ENCODE measurements around the gene TMBIM6.
A peak's percentile ranks its signal among the peaks of the same experiment; 100 is the strongest.
"Not testable (repeated sequence)": the region's sequence is repeated elsewhere in the genome, so short reads cannot be mapped to it uniquely, and the experiment has no call there.

TMBIM6 gene

DNA sequence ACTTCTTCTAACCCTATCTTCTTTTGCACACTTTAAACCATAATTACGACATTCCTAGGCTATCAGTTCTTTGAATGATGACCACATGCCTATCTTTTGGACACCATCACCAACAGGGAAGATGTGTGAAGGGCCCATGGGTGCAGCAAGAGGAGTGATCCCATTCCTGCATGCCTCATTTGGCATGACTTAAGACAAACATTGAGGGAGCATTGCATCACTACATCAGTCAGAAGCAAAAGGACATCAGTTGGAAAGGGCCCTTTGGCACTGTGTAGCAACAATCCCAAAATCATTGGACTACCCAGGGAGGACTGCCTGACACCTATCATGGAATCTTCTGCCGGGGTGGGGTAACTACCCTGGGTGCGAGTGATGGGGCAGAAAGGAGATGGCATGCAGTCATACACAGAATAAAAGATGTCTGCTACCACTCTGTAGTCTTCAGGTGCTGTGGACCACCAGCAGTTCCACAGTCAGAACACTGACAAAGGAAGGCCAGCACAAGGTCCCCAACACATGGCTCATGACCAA lies 10.7 kb upstream of the TMBIM6 start:
- H4K20me1 ChIP-seq (ENCODE audit: low read depth, low read length) = no peaks in the 10 kb centered on the region
- no peaks in the 10 kb centered on the region for H3K9me2 ChIP-seq (replicated peaks; ENCODE audit: insufficient read depth, low read length)
- H3K4me3 ChIP-seq (ENCODE audit: insufficient read depth, low read length, poor library complexity, severe bottlenecking) = no peak overlapping the region
- H3K79me2 ChIP-seq (ENCODE audit: insufficient read depth, low read length) = no peaks in the 10 kb centered on the region
- no peak overlapping the region for H2AFZ ChIP-seq (ENCODE audit: low read depth, low read length, severe bottlenecking)
- H3F3A ChIP-seq (ENCODE audit: insufficient read depth) = no peaks in the 10 kb centered on the region
- no peak overlapping the region for H3K4me2 ChIP-seq (ENCODE audit: low read depth, low read length, poor library complexity, severe bottlenecking)
- no peak for TF ChIP-seq EZH2phosphoT487 (conservative IDR thresholded peaks at IDR 0.05; ENCODE audit: low read length)
- TF ChIP-seq, protein P1, sequence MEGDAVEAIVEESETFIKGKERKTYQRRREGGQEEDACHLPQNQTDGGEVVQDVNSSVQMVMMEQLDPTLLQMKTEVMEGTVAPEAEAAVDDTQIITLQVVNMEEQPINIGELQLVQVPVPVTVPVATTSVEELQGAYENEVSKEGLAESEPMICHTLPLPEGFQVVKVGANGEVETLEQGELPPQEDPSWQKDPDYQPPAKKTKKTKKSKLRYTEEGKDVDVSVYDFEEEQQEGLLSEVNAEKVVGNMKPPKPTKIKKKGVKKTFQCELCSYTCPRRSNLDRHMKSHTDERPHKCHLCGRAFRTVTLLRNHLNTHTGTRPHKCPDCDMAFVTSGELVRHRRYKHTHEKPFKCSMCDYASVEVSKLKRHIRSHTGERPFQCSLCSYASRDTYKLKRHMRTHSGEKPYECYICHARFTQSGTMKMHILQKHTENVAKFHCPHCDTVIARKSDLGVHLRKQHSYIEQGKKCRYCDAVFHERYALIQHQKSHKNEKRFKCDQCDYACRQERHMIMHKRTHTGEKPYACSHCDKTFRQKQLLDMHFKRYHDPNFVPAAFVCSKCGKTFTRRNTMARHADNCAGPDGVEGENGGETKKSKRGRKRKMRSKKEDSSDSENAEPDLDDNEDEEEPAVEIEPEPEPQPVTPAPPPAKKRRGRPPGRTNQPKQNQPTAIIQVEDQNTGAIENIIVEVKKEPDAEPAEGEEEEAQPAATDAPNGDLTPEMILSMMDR (IDR thresholded peaks at IDR 0.05; ENCODE audit: insufficient read depth, low read length, poor library complexity, severe bottlenecking) = no peak
- H3K9ac ChIP-seq (ENCODE audit: low read length) = no peak overlapping the region
- no peaks in the 10 kb centered on the region for H3K27me3 ChIP-seq (ENCODE audit: low read length)
- H3K9me3 ChIP-seq (ENCODE audit: insufficient read depth, low read length) = no peaks in the 10 kb centered on the region
- H3K27ac ChIP-seq (ENCODE audit: low read depth, low read length) = no peak overlapping the region
- H3K36me3 ChIP-seq (ENCODE audit: low read length) = no peaks in the 10 kb centered on the region

- Histone ChIP-seq H3K79me2 (ENCODE audit: insufficient read depth, low read length) (no peaks in the 10 kb centered on the region), H3K36me3 (ENCODE audit: low read length) (no peaks in the 10 kb centered on the region), H3K9me3 (ENCODE audit: insufficient read depth, low read length) (no peaks in the 10 kb centered on the region), H3F3A (ENCODE audit: insufficient read depth) (no peaks in the 10 kb centered on the region), H3K9me2 (replicated peaks; ENCODE audit: insufficient read depth, low read length) (no peaks in the 10 kb centered on the region), H3K4me2 (ENCODE audit: low read depth, low read length, poor library complexity, severe bottlenecking) (no peak overlapping the region), H2AFZ (ENCODE audit: low read depth, low read length, severe bottlenecking) (no peak overlapping the region), H3K27ac (ENCODE audit: low read depth, low read length) (no peak overlapping the region), H3K27me3 (ENCODE audit: low read length) (no peaks in the 10 kb centered on the region), H3K4me3 (ENCODE audit: insufficient read depth, low read length, poor library complexity, severe bottlenecking) (no peak overlapping the region), H4K20me1 (ENCODE audit: low read depth, low read length) (no peaks in the 10 kb centered on the region), H3K9ac (ENCODE audit: low read length) (no peak overlapping the region)
- no peak for TF ChIP-seq EZH2phosphoT487 (conservative IDR thresholded peaks at IDR 0.05; ENCODE audit: low read length)
- TF ChIP-seq, protein P1 (IDR thresholded peaks at IDR 0.05; ENCODE audit: insufficient read depth, low read length, poor library complexity, severe bottlenecking) = no peak
These were observed 7.9 kb upstream of the TMBIM6 start for GRCh38 chr12:49733219-49734017.

GRCh38 chr12:49734900-49735299 lies 6.5 kb upstream of the TMBIM6 start:
- H3K9me3 ChIP-seq (ENCODE audit: insufficient read depth, low read length); H3F3A ChIP-seq (ENCODE audit: insufficient read depth); H3K4me3 ChIP-seq (ENCODE audit: insufficient read depth, low read length, poor library complexity, severe bottlenecking); H3K79me2 ChIP-seq (ENCODE audit: insufficient read depth, low read length); H4K20me1 ChIP-seq (ENCODE audit: low read depth, low read length); H3K9me2 ChIP-seq (replicated peaks; ENCODE audit: insufficient read depth, low read length); H3K27me3 ChIP-seq (ENCODE audit: low read length); H3K4me2 ChIP-seq (ENCODE audit: low read depth, low read length, poor library complexity, severe bottlenecking); H3K27ac ChIP-seq (ENCODE audit: low read depth, low read length); H3K36me3 ChIP-seq (ENCODE audit: low read length); H2AFZ ChIP-seq (ENCODE audit: low read depth, low read length, severe bottlenecking); H3K9ac ChIP-seq (ENCODE audit: low read length): not testable (repeated sequence)

DNA sequence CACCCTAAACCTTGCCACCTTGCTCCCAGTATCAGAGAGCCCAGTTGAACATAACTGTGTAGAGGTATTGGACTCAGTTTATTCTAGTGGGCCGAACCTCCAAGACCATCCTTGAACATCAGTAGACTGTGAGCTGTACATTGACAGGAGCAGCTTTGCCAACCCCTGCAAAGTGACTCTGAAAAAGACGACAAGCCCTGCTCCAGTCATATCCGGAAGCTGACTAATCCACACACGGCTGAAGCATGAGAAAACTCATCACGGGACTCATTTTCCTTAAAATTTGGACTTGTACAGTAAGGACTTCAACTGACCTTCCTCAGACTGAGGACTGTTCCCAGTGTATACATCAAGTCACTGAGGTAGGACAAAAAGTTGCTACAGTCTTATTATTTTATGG lies 2.6 kb upstream of the TMBIM6 start:
- H3K27ac ChIP-seq (ENCODE audit: low read depth, low read length); H2AFZ ChIP-seq (ENCODE audit: low read depth, low read length, severe bottlenecking); H3K9me3 ChIP-seq (ENCODE audit: insufficient read depth, low read length); H3K9me2 ChIP-seq (replicated peaks; ENCODE audit: insufficient read depth, low read length); H3K4me2 ChIP-seq (ENCODE audit: low read depth, low read length, poor library complexity, severe bottlenecking); H3K36me3 ChIP-seq (ENCODE audit: low read length); H3K9ac ChIP-seq (ENCODE audit: low read length); H3K4me3 ChIP-seq (ENCODE audit: insufficient read depth, low read length, poor library complexity, severe bottlenecking); H3F3A ChIP-seq (ENCODE audit: insufficient read depth); H3K27me3 ChIP-seq (ENCODE audit: low read length): not testable (repeated sequence)
- H3K79me2 ChIP-seq (ENCODE audit: insufficient read depth, low read length) = peaks cover 23% of the 10 kb centered on the region
- peaks cover 17% of the 10 kb centered on the region for H4K20me1 ChIP-seq (ENCODE audit: low read depth, low read length)

GRCh38 chr12:49740277-49740676 lies 1.1 kb upstream of the TMBIM6 start:
- H3K9me2 ChIP-seq (replicated peaks; ENCODE audit: insufficient read depth, low read length); H3K27me3 ChIP-seq (ENCODE audit: low read length); H3K27ac ChIP-seq (ENCODE audit: low read depth, low read length); H3K4me2 ChIP-seq (ENCODE audit: low read depth, low read length, poor library complexity, severe bottlenecking); H3K4me3 ChIP-seq (ENCODE audit: insufficient read depth, low read length, poor library complexity, severe bottlenecking); H3K36me3 ChIP-seq (ENCODE audit: low read length); H3K9me3 ChIP-seq (ENCODE audit: insufficient read depth, low read length); H3K9ac ChIP-seq (ENCODE audit: low read length); H3F3A ChIP-seq (ENCODE audit: insufficient read depth): not testable (repeated sequence)
- Histone ChIP-seq H2AFZ (ENCODE audit: low read depth, low read length, severe bottlenecking) (peak overlapping the region; percentile 100), H4K20me1 (ENCODE audit: low read depth, low read length) (peaks cover 27% of the 10 kb centered on the region), H3K79me2 (ENCODE audit: insufficient read depth, low read length) (peaks cover 38% of the 10 kb centered on the region)
